ENCODE results near the gene PPFIA1.

GRCh38 chr11:70230840-70231710 lies 39.4 kb upstream of the PPFIA1 start:
- TF ChIP-seq, protein P1, sequence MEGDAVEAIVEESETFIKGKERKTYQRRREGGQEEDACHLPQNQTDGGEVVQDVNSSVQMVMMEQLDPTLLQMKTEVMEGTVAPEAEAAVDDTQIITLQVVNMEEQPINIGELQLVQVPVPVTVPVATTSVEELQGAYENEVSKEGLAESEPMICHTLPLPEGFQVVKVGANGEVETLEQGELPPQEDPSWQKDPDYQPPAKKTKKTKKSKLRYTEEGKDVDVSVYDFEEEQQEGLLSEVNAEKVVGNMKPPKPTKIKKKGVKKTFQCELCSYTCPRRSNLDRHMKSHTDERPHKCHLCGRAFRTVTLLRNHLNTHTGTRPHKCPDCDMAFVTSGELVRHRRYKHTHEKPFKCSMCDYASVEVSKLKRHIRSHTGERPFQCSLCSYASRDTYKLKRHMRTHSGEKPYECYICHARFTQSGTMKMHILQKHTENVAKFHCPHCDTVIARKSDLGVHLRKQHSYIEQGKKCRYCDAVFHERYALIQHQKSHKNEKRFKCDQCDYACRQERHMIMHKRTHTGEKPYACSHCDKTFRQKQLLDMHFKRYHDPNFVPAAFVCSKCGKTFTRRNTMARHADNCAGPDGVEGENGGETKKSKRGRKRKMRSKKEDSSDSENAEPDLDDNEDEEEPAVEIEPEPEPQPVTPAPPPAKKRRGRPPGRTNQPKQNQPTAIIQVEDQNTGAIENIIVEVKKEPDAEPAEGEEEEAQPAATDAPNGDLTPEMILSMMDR (IDR thresholded peaks at IDR 0.05; ENCODE audit: low read depth, low read length), result no peak
- TF ChIP-seq EZH2phosphoT487 (IDR thresholded peaks at IDR 0.05; ENCODE audit: low read depth), result no peak
